DMS 273 (cell line): Measurements from ENCODE around the gene NDST1.
A peak's percentile ranks its signal among the peaks of the same experiment; 100 is the strongest.

Experiments used
- DNase-seq: peaks from one replicate; lab custom pipeline; 2025; ENCODE audit not compliant: unreplicated experiment; lab: John Stamatoyannopoulos, UW

NDST1 gene

DNA sequence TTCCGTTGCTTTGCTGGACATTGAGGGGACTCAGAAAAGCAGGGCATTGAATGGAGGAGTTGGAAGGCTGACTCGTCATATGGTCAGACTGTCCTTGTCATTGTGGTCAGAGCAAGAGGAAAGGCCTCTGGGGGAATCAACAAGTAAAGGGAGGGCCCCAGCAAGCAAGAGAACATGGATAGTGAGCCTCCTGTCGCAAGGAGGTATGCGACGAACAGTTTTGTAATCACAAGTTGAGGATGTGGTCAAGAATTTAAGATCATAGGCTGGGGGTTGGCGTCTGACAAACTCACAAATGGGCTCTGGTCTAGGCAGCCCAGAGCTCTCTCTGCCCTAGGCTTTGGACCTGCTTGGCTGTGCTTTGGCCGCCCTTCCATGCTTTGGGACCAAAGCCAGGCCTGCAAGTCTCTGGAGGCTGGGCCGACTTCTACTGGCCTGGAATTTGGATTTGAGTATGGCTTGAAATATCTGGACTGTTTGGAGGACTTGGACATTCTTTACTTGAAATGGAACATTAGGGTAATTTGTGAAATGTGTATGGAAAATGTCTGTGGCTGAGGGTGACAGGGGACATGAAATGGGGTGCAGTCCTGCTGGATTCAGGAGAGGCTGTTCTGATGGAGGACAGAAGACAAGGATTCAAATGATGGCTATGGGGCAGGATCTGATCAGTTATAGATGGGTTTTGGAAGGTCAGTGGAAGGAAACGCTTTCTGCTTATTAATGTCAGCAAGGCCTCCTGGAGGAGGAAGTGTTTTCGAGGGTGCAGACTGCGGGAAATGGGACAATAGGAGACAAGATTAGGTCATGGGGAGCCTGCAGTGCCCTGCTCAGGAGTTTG is 19.2 kb upstream of the NDST1 start:
- DNase-seq, result no peak

DNA sequence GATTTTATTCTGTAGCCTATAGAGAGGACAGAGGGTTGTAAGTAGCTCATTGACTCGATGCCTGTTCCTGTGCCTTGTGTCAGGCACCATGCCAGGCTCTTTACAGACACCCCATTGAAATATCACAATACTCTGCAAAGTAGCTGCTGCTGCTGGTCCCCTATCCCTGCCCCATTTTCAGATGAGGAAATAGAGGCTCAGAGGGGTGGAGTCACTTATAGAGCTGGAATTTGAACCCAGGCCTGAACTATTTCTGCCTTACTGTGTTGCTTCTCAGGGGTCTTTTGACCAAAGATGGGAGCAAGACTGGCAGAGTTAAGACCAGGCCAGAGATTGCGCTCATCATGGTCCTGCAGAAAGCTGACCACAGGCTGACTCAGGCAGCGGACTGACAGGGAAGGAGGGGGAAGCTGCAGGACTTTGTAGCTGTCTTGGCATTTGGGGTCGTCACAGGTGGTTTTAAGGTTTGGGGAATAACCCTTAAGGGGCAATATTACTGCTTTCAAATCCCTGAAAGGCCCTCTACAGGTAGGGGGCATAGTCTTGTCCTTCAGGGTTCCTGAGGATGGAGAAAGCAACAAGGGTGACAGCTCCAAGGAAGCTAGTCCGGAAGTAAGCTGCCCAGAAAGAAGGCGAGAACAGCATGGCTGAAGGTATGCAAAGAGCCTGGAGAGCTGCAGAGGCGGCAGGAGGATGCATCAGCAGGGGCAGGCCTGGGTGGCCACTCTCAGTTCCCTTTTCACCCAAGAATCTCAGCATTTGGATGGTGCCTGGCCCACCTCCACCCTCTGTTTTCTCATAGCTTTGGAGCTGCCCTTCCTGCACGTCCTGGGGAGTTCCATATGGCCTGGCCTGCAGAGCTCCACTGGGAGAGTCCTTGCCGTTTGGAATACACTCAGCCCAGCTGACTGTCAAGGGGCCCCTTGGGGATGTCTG is 18.3 kb upstream of the NDST1 start:
- peak; percentile 50 for DNase-seq

DNA sequence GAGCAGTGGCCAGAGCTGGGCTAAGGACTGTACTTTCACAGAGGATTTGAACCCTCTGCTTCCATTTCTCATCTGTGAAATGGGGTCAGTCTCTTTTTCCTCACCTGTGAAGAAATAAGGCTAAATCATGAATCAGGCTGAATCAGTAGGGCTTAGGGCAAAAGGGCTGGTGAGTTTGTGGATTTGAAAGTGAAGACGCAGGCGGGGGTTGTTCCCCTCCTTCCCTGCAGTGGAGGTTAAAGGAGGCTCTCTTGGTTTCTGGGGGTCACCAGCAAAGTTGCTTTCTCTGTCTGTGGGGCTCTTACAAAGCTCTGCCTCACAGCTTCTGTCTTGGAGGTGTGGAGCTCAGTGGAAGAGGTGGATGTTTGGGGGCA is 17.6 kb upstream of the NDST1 start:
- no peak for DNase-seq

DNA sequence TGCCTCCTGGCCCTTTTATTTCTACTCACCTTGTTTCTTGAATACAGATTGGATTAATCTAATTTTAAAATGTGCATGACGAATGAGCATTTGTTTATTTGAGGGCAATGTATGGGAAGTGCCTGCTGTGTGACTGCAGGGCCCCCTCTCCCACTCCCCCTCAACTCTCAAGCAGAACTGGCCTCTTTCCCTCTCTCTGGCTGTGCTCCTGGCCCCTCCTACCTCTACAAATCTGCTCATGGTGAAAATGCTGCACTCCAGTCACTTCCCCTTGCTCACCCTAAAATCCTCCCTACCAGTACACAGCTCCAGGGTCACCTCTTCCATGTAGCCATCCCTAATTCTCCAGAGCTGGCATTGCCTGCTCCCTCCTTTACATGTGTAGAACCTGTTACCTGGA is 17.2 kb upstream of the NDST1 start:
- DNase-seq, result no peak

DNA sequence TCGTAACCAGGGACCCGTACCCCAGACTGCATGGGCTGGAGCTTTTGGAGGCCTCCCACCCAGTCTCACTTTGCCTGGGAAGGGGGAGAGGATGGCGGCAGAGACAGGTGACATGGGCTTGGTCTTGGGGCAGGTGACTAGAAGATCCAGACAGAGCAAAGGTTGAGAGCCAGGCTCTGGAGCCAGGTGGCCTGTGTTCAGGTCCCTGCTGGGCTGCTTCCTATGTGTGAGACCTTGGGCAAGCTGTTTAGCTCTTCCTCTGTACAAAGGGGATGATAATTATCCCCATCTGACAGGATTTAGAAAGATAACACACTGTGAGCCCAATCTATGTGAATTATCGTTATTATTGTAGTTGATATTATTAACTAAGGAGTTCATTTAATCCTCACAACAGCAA is 16.1 kb upstream of the NDST1 start:
- DNase-seq, result no peak

DNA sequence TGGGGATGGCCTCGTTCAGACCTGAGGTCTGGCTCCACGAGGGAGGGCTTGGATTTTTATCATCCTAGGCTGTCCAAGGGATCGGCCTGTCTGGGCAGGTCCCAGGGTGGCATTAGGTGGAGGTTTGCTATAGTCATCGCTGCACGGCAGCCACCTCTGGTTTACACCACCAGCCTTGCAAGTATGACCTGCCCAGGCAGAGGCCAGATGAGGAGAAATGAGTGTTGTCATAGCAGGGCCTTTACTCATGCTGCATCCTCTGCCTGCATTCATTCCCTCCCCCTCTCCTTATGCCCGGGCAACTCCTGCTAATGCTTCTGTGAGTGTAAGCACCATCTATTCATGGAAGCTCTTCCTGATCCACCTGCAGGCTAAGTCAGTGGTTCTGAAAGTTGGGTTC is 15.3 kb upstream of the NDST1 start:
- DNase-seq, result no peak

DNA sequence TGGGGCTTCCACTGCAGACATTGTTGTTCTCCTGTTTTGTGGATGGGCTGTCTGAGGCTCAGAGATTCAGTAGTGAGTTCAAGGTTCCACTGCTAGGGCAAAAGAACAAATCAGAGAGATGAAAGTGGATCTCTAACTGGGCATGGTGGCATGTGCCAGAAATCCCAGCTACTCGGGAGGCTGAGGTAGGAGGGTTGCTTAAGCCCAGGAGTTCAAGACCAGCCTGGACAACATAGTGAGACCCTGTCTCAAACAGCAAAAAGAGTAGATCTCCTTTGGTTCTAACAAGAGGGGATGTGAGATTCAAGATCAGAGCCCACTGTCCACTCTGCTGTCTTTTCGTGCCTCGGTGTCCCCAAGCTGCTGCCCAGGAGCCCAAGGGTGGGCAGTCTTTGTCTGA is 11.8 kb upstream of the NDST1 start:
- no peak for DNase-seq

DNA sequence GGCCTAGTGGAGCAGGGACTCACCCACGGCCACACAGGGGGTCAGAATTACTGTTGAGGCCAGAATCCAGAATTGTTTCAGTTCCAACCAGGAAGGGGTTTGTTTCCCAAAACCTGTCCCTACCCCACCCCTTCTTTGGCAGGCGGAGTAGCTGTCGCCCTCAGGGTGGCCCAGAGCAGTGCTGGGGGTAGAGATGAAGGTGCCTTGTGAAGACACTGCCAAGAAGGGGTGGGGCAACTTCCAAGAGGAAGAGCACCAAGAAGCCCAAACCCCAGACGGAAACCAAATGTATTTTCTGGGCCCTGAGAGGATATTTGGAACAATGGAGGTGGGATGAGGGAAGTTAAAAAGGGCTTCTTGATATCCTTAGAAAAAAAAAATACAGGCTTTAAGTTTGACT is 11.4 kb upstream of the NDST1 start:
- no peak for DNase-seq

DNA sequence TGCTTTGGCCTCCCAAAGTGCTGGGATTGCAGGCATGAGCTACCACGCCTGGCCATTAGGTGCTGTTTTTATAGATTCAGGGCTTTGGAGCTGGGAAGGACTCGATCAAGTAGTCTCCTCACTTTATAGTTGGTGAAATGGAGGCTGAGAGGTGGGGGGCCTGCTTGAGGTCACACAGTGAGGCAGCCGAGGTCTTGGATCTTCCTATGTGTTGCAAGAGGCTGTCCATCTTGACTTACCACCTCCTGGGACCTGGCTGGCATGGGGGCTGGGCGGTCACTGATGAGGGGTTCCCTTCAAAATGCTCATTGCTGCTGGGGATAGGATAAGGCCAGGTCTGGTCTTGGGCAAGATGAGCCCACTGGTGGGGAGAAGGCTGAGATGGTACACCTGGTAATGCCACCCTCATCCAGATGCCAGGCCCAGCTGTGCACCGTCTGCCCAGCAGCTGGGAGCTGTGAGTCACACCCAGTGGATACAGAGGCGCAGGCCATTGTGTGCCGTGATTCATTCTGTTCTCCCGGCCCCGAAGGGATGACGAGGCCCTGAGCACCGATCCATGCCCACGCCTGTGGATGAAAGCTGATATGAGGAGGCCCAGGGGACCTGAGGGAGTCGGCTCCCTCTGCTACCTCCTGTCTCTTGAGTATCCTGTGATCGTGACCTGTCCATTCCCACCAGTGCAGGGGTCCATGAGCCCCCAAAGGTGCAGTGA is 10.5 kb upstream of the NDST1 start:
- peak; percentile 88 for DNase-seq

DNA sequence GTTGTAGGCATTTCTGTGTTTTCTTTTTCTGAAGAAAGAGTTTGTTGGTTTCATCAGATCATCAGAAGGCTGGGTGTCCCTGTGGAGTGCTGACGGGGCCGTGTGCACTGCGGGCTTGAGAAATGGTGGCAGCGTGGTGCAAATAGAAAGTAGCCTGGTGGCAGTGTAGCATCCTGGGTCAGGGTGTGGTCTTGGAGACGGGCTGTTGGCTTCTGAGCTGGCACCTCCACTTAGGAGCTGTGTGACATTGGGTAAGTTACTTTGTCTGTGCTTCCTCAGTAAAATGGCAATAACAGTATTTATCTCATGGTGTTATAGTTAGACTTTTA is 10.0 kb upstream of the NDST1 start:
- DNase-seq, result no peak

DNA sequence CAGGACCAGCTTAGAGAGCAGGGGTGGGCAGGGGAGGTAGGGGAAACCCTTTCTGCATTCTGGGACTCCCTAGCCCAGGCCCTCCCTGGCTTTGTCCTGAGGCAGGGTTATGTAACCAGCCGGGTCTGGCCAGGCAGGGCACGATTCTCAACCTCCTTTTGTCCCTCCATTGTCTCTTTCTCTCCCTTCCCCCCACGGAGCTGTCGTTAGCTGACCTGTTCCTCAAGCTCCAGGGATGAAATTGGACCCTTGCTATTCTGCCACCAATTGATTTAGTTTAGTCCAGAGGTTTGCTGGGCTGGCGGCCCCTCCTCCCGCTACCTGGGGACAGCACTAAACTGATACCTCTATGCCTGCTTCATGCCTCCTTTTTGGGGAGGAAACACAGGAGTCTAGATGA is 9.4 kb upstream of the NDST1 start:
- DNase-seq, result no peak

DNA sequence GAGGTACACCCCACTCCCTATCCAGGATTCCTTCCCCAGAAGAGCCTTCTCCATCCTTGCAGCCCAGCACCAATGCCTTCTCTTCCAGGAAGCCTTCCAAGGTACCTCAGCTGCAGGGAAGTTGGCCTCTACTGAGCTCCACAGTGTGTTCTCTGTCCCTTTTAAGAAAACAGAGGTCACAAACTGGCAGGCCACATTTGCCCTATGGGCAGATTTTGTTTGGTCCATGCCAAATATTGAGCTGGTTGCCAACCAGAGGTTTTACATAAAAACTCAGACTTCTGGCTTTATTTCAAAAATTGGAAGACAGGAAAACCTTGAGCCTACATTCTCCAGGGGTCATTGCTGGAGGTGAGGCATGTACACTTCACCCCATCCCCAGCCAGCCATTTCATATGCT is 9.0 kb upstream of the NDST1 start:
- DNase-seq, result no peak

DNA sequence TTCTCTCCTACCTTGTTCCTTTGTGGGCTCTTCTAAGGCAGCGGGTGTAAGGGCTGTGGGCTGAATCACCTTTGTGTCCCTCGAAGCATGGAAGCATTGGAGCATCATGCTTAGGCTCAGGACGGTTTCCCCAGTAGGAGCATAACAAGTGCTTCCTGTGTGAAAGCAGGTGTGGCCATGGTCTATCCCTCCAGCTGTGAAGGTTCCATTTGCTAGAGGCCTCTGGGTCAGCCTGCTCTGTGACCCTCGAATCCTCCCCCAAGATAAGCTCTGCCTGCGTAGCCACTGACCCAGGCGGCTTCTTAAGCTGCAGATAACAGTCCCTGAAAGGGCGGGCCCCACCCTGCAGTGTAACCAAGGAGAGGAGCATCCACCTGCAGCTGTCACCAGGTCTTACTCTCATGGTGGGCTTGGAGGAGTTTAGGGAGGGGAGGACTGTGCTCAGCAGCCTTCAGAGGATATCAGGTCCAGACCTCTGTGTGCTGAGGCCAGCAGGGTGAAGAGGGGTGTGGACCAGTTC is 8.4 kb upstream of the NDST1 start:
- no peak for DNase-seq

DNA sequence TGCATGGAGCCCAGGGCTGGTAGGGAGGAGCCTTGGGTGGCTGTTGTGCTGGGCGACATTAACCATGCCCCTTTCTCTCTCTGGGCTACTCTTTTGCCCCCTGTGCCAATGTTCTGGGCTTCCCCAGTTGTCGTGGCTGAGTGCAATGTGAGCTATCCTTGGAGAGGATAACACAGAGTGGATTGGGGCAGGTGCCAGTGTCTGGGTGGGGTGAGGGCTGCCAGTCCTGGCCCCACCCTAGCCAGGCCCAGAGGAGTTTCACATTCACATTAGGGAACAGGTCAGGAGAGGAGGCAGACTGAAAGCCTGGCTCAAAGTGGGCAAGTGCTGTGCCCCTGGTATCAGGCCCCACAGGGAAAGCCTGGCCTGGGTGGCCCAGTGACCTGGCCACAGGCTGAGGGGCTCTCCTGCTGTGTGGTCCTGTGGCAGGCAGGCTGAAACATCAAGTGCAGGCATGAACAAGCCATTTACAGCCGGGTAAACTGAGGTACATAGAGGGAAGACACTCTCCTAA is 7.5 kb upstream of the NDST1 start:
- no peak for DNase-seq

DNA sequence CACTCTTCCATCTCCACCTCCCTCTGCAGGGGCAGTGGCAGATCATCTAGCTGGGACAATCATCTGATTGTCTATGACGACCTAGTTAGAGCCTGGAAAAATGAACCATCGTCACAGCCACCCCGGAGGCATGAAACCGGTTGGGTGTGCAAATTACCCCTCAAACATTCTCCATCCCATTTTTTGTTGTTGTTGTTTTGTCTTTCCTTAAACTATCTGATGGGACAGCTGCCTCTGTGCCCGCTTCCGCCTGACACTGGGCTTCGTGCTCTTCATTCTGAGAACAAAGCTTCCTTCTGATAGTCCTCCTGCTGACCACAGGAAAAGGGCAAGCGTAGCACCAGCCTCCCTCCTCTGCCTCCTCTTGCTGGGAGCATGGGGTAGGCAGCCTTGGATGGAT is 7.0 kb upstream of the NDST1 start:
- DNase-seq, result no peak

DNA sequence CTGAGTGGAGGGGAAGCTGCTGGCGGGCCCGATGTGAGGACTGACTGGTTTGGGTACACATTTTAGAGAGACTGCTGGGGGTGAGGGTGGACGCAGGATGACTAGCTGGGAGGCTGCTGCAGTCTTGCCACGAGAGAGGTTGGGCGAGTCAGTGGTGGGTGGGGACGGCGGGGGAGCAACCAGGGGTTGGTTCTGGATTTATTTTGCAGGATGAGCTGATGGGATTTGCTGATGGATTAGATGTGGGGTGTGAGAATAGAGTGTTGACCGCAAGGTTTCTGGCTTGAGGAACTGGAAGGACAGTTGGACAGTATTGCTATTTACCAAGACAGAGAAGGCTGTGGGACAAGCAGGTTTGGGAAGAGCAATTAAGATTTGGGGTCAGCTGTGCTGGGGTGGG is 5.8 kb upstream of the NDST1 start:
- DNase-seq, result no peak

DNA sequence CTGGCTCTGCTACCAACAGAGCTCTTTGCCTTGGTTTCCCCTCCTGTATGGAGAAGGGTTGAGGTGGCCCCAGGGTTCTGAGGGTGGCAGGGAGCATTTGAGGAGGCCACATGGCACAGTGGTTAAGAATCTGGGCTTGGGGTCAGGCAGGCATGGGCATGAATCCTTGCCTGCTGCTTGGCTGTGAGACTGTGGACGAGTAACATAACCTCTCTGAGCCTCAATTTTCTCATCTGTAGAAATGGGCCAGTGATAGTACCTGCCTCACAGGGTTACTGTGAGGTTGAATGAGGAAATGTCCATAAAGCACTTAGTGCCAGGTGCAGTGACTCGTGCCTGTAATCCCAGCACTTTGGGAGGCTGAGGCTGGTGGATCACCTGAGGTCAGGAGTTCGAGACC is 5.1 kb upstream of the NDST1 start:
- no peak for DNase-seq

DNA sequence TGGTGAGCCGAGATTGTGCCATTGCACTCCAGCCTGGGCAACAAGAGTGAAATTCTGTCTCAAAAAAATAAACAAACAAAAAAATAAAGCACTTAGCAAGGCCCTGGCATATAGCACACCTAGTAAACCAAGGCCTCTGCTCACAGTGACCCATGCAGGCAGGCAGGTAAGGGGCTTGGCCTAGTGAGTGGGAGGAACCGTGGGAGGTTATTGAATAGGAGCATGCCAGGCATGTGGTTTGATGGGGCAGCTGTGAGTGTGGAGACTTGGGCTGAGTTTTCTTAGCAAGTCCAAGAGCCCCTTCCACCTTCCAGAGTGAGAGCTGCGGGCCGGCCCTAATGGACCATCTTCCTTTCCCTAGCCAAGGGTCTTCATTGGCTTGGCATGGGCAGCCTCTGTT is 4.5 kb upstream of the NDST1 start:
- no peak for DNase-seq

DNA sequence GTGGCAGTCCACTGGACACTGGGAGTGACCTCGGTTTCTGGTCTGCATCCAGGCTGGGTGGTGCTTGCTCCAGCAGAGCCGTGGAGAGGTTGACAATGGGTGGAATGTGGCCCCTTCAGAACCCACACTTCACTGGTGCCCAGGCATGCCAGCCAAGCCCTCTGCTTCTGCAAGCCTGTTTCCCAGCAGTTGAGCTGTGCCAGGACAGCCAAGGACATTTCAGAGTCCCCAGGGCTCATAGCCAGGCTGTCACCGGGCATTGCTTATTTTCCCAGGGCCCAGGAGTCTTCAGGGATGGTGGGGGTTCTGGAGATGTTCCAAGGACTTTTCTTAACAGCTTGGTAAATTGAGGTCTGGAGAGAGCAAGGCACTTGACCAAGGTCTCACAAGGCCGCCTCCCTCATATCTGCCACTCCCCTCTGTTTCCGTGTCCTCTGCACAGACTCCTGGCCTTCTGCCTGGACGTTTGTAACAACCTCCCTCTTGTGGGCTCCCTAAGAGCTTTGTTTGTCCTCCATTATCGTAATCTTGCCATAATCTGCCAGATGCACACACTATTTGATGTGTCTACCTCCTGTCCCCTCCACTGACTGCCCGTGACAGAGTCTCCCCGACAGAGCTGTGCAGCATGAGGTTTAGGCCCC is 3.8 kb upstream of the NDST1 start:
- DNase-seq, result peak; percentile 33

DNA sequence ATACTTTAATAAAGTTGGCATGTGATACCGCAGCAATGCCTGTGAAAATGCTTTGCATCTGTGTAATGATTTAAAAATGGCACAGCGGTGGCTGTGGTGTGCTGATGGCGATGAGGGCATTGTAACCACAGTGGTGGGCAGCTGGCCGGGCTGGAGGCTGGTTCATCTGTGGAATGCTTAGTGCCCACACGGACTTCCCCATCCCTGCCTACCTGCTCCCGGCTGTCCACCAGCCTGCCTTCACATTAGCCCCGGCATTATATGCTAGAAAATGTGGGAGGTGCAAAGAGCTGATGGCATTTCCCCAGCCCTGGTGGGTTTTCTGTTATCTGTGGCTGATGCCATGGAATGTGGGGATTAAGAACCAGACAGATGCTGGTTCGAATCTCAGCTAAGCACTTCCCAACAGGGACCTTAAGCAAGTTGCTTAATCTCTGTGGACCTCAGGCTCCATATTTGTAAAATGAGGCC is 2.9 kb upstream of the NDST1 start:
- no peak for DNase-seq

DNA sequence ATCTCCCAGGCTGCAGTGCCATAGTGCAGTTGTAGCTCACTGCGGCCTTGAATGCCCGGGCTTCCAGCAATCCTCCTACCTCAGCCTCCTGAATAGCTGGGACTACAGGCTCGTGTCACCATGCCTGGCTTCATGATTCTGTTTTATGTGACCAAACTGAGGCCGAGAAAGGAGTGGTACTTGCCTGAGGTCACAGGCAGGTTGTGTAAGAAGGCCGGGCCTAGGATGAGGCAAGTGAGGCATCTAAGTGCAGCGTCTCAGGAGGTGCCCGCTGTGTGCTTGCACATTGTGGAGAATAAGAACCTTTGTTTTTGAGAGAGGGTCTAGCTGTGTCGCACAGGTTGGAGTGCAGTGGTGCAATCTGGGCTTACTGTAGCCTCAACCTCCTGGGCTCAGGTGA is 2.1 kb upstream of the NDST1 start:
- DNase-seq, result no peak
